HG03064 (cell line): Measurements from ENCODE around the gene SLAMF1.
"Not testable (repeated sequence)": the region's sequence is repeated elsewhere in the genome, so short reads cannot be mapped to it uniquely, and the experiment has no call there.

Source experiments
- ATAC-seq: cut with Tn5 transposase; IDR thresholded peaks from one replicate; pipeline ENCODE4 v1.9.1; 2021; ENCODE audit warnings: low read depth; ENCODE audit not compliant: unreplicated experiment

Gene SLAMF1

DNA sequence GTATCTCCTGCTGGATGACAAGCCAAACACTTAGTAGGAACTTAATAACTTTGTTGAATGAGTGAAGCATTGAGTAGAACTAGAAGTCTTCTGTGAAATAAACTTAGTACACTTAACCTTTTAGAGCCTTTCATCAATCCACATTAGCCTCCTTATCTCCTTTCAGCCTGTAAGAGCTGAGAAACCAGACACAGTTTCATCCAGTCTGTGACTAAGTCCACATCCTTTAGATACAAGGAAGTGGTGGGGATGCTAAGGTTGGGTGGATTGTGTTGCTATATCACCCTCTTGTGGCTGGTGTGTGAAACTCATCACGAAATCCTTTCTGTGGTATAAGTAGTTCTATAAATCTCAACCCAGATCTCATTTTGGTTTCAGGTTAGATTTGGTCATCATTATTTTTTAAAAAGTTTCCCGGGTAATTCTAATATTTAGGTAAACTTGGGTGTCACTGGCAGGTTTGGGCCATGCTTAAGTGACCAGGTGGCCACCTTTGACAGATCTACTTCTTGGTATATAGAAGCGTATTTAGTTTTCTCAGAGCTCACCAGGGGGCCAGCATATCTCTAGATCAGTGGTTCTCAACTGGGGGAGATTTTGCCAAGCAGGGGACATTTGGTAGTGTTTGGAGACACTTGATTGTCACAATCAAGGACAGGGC, 39.7 kb downstream of the SLAMF1 start:
- ATAC-seq, result peak; percentile 53

DNA sequence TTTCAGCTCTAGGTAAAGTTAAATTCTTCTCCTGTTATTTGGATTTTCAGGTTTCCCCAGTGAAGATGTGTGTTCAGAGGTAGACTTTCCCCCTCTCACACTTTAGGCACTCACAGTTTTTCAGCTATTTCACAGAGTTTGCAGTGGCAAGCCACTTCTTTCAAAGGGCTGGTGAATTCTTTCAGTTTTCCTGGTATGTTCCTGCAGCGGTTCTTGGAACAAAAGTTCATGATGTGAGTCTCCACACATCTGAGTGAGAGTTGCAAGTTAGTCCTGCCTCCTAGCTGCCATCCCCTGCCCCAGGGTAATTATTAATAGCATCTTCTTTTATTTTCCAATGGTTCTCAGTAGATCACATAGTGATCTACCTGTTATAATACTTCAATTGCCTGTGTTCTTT, 40.2 kb downstream of the SLAMF1 start:
- ATAC-seq, result no peak

DNA sequence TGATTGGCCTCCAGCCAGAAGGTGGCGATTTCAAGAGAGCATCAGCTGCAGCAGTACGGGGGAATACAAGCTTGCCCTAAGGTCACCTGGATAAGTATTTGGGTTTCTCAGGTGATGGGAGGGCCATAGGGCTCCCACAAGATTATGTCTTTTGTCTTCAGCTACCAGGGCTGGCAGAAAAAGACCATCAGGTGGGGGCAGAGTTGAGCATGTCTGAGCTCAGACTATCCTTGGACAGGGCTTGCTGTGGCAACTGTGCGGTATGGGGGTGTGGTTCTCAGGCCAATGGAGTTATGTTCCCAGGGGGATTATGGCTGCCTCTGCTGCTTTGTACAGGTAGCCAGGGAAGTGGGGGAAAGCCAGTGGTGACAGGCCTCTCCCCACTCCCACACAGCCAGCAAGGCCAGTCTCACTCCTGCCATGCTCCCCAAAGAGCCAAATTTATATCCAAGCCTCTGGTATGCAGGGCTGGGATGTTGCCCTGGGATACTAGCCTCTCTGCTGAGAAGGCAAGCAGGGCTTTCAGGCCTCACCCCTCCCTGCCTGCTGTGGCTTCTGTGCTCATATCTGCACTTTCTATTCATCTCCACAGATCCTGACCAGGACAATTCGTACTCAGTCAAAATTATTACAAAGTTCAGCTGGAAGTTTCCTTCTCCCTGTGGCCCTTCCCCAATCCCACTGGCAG, 40.9 kb downstream of the SLAMF1 start:
- no peak for ATAC-seq

- ATAC-seq, result no peak
Measured at GRCh38 chr1:160605205-160605604, 41.6 kb downstream of the SLAMF1 start.

- no peak for ATAC-seq
Measured at GRCh38 chr1:160597705-160598104, 49.1 kb downstream of the SLAMF1 start.

GRCh38 chr1:160597051-160597450, 49.8 kb downstream of the SLAMF1 start:
- ATAC-seq, result no peak

DNA sequence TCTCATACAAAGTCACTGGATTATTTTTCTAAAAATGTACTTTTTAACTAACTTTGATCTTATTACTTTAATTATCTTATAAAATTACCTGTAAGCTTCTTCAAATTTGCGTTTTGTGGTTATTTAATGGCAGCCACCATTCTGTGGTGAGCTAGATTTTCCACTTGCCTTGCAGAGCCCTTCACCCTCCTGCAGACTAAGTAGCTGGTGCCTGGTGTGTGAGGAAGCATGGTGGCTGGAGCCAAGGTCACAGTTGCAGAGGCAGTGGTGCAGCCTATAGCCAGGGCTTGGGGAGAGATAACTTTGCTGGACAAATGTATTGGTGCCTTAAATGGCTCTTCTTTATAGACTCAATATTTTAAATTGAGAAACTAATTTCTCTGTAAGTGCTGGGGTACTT, 56.4 kb downstream of the SLAMF1 start:
- ATAC-seq, result no peak

DNA sequence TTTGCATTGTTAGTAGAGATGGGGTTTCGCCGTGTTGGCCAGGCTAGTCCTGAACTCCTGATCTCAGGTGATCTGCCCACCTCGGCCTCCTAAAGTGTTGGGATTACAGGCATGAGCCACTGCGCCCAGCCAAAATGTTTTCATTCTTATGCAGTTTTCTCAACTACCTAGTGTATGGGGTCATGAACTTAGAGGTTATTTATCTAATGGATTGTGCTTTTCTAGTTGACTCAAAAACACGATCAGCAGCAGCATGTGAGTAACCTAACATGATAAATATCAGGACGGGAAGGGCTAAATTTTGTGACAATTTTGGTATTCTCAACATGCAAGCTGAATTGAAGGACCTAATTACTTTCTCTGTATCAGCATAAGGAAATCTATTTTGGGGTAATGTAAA, 58.4 kb downstream of the SLAMF1 start:
- no peak for ATAC-seq

DNA sequence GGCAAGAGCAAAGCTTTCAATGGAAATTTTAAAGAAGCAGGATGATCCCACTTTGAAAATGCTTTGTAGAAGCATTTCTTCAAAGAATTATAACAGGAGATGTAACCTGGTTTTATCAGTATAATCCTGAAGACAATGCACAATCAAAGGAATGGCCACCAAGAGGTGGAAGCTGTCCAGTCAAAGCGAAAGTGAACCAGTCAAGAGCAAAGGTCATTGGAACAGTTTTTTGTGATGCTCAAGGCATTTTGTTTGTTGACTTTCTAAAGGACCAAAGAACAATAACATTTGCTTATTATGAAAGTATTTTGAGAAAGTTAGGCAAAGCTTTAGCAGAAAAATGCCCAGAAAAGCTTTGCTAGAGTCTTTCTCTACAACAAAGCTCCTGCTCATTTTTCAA, 62.1 kb downstream of the SLAMF1 start:
- ATAC-seq, result no peak

DNA sequence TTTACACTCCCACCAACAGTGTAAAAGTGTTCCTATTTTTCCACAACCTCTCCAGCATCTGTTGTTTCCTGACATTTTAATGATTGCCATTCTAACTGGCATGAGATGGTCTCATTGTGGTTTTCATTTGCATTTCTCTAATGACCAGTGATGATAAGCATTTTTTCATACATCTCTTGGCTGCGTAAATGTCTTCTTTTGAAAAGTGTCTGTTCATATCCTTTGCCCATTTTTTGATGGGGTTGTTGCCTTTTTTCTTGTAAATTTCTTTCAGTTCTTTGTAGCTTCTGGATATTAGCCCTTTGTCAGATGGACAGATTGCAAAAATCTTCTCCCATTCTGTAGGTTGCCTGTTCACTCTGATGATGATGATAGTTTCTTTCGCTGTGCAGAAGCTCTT, 63.9 kb downstream of the SLAMF1 start:
- not testable (repeated sequence) for ATAC-seq

DNA sequence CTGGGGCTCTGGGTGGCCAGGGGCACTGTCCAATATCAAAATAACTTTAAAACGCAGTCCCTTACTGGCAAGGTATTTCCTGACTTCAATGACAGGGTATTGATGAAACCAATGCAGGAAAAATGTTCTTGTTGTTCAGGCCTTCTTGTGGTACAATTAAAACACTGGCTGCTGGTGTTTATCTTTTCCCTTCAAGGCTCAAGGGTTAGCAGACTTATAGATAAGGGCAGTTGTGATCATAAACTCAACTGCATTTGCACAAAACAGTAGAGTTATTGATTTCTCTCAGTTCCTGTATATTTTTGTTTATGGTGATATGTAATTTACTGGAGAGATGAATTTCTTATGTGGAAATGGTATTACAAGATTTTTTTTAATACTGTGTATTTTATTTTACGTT, 64.9 kb downstream of the SLAMF1 start:
- ATAC-seq, result no peak

GRCh38 chr1:160580221-160580812, 66.5 kb downstream of the SLAMF1 start:
- no peak for ATAC-seq

GRCh38 chr1:160579216-160579701, 67.6 kb downstream of the SLAMF1 start, which contains the start of gene CD84:
Gene CD84 (minus strand): TSS chr1:160579496. CDS start chr1:160579437, 59 bp downstream.
- ATAC-seq, result no peak

- no peak for ATAC-seq
Measured at GRCh38 chr1:160578525-160579191, 68.2 kb downstream of the SLAMF1 start.

DNA sequence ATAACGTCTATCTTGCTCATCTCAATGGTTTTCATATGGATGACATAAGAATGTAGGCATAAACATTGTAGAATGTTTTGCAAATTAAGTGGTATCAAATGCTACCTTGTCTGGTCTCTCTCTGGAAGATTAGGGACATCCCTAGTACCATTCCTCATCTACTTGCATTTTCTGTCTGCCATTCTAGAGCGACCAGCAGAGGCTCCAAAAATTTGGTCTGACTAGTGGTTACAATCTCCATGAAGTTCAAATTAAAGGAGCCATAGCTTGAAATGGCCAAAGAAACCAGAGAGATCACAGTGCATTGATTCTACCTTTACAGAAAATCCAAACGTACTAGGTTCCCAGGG, 68.7 kb downstream of the SLAMF1 start:
- no peak for ATAC-seq

DNA sequence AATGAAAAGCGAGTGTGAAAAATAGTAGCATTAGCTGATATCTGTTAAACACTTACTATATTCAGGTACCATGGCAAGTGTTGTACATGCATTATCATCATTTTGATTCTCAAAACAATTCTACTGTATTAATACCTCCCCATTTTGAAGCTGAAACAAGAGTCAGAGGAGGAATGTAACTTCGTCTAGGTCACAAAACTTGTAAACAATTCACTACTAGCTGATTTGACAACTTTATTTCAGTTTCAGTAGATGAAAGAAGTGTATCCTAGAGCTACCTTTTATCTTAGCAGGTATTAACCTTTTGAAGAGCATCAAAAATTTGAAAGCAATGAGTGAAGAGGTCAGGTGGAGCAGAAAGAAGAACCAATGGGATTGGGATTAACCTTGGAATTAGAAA, 69.2 kb downstream of the SLAMF1 start:
- no peak for ATAC-seq

DNA sequence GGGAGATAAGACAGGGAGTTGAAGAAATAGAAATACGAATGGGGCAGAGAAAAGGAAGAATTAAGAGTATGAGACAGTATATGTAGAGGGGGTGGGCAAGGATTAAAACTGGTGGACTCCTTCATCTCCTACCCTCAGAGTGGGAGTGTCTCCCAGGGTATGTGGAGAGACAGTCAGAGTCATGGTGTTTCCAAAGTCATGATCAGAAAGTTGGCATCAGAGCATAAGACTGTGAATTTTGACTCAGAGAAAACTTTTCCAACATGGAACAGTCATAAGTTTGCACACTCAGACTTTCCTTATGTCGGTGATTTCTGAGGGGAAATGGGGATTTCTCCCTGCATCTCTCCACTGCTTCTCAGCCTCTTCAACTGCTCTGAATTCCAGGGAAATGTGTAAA, 70.0 kb downstream of the SLAMF1 start:
- ATAC-seq, result no peak

- no peak for ATAC-seq
Measured at GRCh38 chr1:160576390-160576789, 70.5 kb downstream of the SLAMF1 start.

- no peak for ATAC-seq
Measured at GRCh38 chr1:160575112-160575664, 71.7 kb downstream of the SLAMF1 start.

DNA sequence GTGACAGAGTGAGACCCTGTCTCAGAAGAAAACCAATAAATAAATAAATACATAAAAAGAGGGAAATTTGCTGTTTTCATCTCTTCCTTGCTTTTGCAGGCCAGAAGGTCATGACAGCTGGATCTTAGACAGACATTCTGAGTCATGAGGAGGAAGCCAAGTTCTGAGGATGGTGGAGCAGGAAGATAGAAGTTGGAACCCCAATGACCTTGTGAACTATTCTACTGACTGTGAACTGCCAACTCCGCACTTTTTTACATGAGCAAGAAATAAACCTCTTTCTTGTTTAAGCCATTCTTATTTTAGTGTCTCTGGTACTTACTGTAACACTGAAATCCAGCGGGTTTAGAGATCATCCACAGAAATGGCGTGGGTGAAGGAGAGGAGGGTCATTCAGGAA, 76.0 kb downstream of the SLAMF1 start:
- ATAC-seq, result no peak

- ATAC-seq, result no peak
Measured at GRCh38 chr1:160569806-160570205, 77.0 kb downstream of the SLAMF1 start.
